HG03175 (cell line): ENCODE data around the gene KLF1.

Source experiments
- ATAC-seq: cut with Tn5 transposase; IDR thresholded peaks from one replicate; pipeline ENCODE4 v1.9.1; 2021; ENCODE audit warnings: mild to moderate bottlenecking, moderate library complexity; ENCODE audit not compliant: unreplicated experiment

The KLF1 gene

DNA sequence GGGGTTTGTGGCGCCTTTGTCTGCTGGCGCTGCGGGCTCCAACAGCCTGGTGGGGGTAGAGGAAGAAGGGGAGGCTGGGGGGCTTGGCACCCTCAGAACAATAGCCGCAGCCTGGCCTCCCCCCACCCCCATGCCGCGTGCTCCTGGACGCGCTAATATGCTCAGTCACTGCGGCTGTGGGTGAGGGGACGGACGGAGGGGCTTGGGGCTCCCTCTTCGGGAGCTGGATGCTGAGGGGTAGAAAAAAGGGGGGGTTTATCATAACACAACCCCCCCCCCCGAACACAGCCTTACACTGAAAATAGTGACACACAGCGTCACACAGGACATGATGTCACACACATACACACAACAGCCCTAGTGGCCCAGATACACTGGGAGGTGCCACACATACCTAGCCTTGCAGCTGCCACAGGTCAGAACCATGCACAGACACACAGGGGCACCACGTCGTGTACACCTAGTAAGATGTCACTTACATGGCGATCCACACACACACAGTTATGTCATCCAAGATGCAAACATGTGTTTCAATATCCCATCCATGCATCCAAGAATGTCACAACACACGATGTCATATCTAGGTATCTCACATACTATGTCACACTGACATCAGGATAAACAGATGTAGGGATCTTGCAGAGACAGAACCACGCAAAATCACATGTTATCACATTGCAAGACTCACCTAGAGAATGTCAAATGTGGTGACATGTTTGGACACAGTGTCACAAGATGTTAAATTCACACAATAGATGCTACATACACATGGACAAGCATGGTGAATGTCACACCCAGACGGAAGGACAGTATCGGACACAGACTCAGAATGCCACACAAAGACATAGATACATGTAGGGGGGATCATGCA lies 47.9 kb downstream of the KLF1 start:
- no peak for ATAC-seq

DNA sequence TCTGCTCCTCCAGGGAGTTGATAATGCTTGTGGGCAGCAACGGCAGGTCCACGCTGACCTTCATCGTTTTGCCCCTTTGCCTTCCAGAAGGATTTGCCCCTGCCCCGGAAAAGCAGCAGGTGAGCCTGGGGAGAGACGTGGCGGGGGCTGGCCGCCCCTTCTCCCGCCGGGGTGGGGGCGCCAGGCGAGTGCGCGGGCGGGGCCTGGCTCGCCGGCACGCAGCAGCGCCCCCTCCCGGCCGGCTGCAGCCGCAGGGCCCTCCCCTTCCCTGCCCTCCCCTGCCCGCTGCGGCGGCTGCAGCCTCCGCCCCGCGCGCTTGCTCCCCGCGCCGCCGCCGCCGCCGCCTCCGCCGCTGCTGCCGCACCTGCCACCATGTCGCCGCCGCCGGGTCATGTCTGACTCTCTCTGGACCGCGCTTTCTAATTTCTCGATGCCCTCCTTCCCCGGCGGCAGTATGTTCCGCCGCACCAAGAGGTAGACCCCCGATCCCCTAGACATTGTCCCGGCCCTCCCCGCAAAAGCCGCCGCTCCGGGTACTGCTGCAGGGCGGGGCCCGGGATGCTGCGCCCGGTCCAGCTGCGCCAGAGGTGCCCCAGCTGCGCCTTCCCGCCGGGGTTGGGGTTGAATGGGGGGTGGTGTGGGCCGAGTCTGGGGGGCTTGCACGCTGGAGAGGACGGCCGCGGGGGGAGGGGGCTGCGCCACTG lies 48.7 kb downstream of the KLF1 start, which contains the start of gene MAST1:
MAST1 (plus strand) TSS at position 334 of the 704 bp plus-strand sequence; CDS start at position 392, 58 bp downstream.
- ATAC-seq = no peak

DNA sequence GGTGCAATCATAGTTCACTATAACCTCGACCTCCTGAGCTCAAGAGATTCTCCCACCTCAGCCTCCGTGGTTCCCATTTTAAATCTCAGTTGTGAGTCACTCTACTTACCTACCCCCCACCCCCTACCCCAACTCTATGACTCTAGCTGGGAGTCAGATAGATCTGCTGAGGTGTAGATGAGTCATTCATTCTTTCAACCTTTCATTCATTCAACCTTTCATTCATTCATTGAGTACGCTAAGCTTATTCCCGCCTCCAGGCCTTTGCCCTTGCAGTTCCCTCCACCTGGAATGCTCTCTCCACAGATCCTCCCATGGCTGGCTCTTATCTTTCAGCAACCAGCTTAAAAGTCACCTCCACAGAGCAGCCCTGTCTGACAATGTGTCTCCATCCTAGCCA lies 49.8 kb downstream of the KLF1 start:
- no peak for ATAC-seq

DNA sequence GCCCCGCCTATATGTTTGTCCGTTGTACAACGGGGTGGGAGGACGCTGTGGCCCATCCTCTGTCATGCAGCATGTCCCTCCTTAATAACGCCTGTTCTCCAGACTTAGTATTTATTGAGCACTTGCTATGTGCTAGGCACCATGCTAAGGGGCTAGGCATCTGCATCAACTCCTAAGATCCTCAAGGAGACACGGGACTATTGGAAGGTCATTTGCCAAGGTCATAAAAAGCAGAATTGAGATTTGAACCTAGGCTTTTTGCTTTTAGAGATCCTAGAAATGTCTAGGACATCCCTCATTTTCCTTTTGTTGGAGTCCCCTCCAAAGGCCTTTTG lies 50.5 kb downstream of the KLF1 start:
- ATAC-seq = no peak

DNA sequence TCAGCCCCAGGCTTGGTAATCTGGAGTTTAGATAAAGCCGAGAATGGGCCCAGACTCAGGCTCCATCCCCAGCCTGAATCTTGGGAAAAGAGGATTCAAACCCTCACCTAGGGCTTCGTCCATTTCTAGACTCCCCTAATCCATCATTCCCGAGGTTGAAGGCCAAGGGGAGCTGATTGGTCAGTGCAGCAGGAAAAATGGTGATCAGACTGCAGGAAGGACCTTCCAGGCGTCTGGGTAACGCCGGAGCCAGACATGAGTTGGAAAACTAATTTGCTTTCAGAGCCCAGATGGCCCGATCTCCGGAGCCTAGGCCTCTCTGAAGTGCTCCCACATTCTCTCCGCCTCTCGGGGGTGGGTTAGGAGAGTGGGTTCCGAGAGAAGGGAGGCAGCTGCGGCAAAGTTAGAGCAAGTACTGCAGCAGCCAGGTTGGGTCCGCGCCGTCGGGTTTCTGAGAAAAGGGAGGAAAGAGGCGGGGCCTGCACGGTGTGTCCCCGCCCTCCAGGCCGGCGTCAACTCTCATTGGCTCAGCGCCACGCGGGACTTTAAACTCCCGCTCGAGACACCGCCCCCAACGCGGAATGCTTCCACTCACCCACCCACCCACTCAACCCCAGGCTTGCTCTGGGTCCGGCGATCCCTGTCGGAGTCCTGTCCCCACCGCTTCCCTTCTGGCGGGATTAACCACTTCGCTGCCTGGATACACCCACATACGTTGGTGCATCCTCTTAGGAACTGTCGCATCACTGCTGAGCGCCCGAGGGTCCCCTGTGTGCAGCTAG lies 51.8 kb downstream of the KLF1 start:
- no peak for ATAC-seq

DNA sequence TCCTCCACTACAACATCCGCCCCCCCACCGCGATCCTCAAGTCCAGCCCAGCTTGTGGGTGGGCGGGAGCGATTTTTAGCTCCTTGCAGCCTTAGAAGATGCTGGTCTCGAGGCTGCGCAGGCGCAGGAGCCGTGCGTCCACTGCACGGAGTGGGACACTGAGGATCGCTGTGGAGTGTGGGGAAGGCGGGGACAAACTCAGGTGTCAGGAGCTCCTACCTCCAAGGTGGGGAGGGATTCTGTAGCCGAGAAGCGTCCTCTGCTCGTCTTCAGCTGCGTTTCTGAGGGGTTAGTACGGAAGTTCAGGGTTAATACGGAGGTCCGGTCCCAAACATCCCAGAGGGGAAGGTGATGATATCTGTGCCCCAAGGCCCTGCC lies 52.4 kb downstream of the KLF1 start, which contains the start of gene RTBDN:
RTBDN (minus strand) TSS at position 14 of the 378 bp plus-strand sequence. CDS start 4,600 bp downstream, outside the sequence.
- no peak for ATAC-seq
